Measurements from ENCODE around the gene ANKFN1.
"Not testable (repeated sequence)": the region's sequence is repeated elsewhere in the genome, so short reads cannot be mapped to it uniquely, and the experiment has no call there.

- not testable (repeated sequence) for TF ChIP-seq CTCF, POLR2A (IDR thresholded peaks at IDR 0.05)
These were observed 259.1 kb downstream of the ANKFN1 start for GRCh38 chr17:56412356-56412755.
